ENCODE results near the gene CACFD1. TPM values are rescaled to one million over a fixed set of nuclear protein-coding genes. Genes with fewer than 3 reads are reported as not detected.
A peak's percentile ranks its signal among the peaks of the same experiment; 100 is the strongest.

Gene CACFD1
- polyA plus RNA-seq, 2 donors: 7.0 to 7.9 TPM

GRCh38 chr9:133425049-133425632 is 34.6 kb upstream of the CACFD1 start:
- Histone ChIP-seq H3K27me3 (ENCODE audit: control insufficient read depth in 1 of 2, insufficient read depth in 2 of 2, low read length in 2 of 2) (no peaks in the 10 kb centered on the region), H3K27ac (ENCODE audit: low read depth in 2 of 2, low read length in 1 of 2) (no peak overlapping the region), H3K36me3 (ENCODE audit: control insufficient read depth in 2 of 2, insufficient read depth in 2 of 2, low read length in 1 of 2) (peaks cover 0 to 3% of the 10 kb centered on the region in 2 donors), H3K9me3 (ENCODE audit: control insufficient read depth in 2 of 2, insufficient read depth in 1 of 2, low read depth in 1 of 2, low read length in 1 of 2) (no peaks in the 10 kb centered on the region), H3K4me1 (ENCODE audit: control insufficient read depth in 2 of 2, insufficient read depth in 2 of 2, low read length in 1 of 2) (peaks cover 0 to 5% of the 10 kb centered on the region in 2 donors), H3K4me3 (ENCODE audit: low read depth in 1 of 2, low read length in 2 of 2) (no peak overlapping the region)
- WGBS, 2 donors: 88 to 91% methylated on average over 22 of the region's 22 CpGs

DNA sequence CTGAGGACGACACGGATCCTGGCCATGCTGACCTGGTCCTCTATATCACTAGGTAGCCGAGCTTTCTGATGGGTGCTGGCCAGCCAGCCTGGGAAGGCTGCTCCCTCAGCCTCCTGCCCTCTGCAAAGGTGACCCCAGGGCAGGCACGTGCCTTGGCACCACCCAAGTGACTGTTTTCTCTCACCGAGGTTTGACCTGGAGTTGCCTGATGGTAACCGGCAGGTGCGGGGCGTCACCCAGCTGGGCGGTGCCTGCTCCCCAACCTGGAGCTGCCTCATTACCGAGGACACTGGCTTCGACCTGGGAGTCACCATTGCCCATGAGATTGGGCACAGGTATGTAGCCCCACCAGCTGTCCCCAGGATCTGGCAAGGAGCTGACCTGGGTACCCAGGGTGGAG is 33.8 kb upstream of the CACFD1 start:
- 74 to 84% methylated on average over 11 of the region's 11 CpGs for WGBS, 2 donors
- peaks cover 0 to 3% of the 10 kb centered on the region in 2 donors for H3K36me3 ChIP-seq (ENCODE audit: control insufficient read depth in 2 of 2, insufficient read depth in 2 of 2, low read length in 1 of 2)
- H3K27me3 ChIP-seq (ENCODE audit: control insufficient read depth in 1 of 2, insufficient read depth in 2 of 2, low read length in 2 of 2): no peaks in the 10 kb centered on the region
- H3K27ac ChIP-seq (ENCODE audit: low read depth in 2 of 2, low read length in 1 of 2): no peak overlapping the region
- H3K4me1 ChIP-seq (ENCODE audit: control insufficient read depth in 2 of 2, insufficient read depth in 2 of 2, low read length in 1 of 2): peaks cover 0 to 5% of the 10 kb centered on the region in 2 donors
- H3K9me3 ChIP-seq (ENCODE audit: control insufficient read depth in 2 of 2, insufficient read depth in 1 of 2, low read depth in 1 of 2, low read length in 1 of 2): no peaks in the 10 kb centered on the region
- no peak overlapping the region for H3K4me3 ChIP-seq (ENCODE audit: low read depth in 1 of 2, low read length in 2 of 2)

- H3K36me3 ChIP-seq (ENCODE audit: control insufficient read depth in 2 of 2, insufficient read depth in 2 of 2, low read length in 1 of 2): peaks cover 0 to 3% of the 10 kb centered on the region in 2 donors
- H3K27me3 ChIP-seq (ENCODE audit: control insufficient read depth in 1 of 2, insufficient read depth in 2 of 2, low read length in 2 of 2): no peaks in the 10 kb centered on the region
- WGBS, 2 donors: 56 to 57% methylated on average over 10 of the region's 10 CpGs
- peak overlapping the region in 1 of 2 donors; percentile 29 for H3K4me3 ChIP-seq (ENCODE audit: low read depth in 1 of 2, low read length in 2 of 2)
- no peaks in the 10 kb centered on the region for H3K9me3 ChIP-seq (ENCODE audit: control insufficient read depth in 2 of 2, insufficient read depth in 1 of 2, low read depth in 1 of 2, low read length in 1 of 2)
- H3K4me1 ChIP-seq (ENCODE audit: control insufficient read depth in 2 of 2, insufficient read depth in 2 of 2, low read length in 1 of 2): peaks cover 0 to 5% of the 10 kb centered on the region in 2 donors
- H3K27ac ChIP-seq (ENCODE audit: low read depth in 2 of 2, low read length in 1 of 2): no peak overlapping the region
Observed at GRCh38 chr9:133427658-133428348, 32.0 kb upstream of the CACFD1 start.

DNA sequence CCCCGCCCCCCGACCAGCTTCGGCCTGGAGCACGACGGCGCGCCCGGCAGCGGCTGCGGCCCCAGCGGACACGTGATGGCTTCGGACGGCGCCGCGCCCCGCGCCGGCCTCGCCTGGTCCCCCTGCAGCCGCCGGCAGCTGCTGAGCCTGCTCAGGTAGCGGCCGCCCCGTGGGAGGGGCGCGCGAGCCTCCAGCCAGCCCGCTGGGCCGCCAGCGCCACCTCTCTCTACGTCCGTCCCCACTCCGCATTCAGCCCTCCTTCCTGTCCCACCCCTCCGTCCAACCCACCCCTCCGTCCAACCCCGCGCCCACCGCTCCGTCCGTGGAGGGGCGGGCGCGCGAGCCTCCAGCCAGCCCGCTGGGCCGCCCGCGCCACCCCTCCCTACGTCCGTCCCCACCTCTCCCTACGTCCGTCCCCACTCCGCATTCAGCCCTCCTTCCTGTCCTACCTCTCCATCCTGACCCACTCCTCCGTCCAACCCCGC is 31.1 kb upstream of the CACFD1 start:
- no peaks in the 10 kb centered on the region for H3K27me3 ChIP-seq (ENCODE audit: control insufficient read depth in 1 of 2, insufficient read depth in 2 of 2, low read length in 2 of 2)
- WGBS, 2 donors: 1 to 2% methylated on average over 35 to 57 of the region's 57 CpGs
- peaks cover 0 to 5% of the 10 kb centered on the region in 2 donors for H3K4me1 ChIP-seq (ENCODE audit: control insufficient read depth in 2 of 2, insufficient read depth in 2 of 2, low read length in 1 of 2)
- no peaks in the 10 kb centered on the region for H3K9me3 ChIP-seq (ENCODE audit: control insufficient read depth in 2 of 2, insufficient read depth in 1 of 2, low read depth in 1 of 2, low read length in 1 of 2)
- H3K36me3 ChIP-seq (ENCODE audit: control insufficient read depth in 2 of 2, insufficient read depth in 2 of 2, low read length in 1 of 2): peaks cover 0 to 3% of the 10 kb centered on the region in 2 donors
- no peak overlapping the region for H3K27ac ChIP-seq (ENCODE audit: low read depth in 2 of 2, low read length in 1 of 2)
- H3K4me3 ChIP-seq (ENCODE audit: low read depth in 1 of 2, low read length in 2 of 2): peak overlapping the region; percentile 13 to 29

DNA sequence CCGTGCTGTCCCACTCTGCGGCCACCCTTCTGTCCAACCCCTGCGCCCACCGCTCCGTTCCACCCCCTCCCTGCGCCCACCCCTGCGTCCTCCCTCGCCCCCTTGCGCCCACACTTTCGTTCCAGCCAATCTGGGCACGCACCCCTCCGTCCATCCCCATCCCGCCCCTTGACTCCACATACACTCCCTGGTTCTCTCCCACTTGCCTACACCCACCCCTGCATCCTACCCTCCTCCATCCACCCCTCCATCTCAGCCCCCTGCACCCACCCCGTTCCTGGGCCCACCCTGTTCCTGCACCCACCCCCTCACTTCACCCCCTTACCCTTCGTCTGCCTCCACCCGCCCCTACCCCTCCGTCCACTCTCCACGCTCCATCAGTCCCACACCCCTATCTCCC is 30.6 kb upstream of the CACFD1 start:
- no peaks in the 10 kb centered on the region for H3K27me3 ChIP-seq (ENCODE audit: control insufficient read depth in 1 of 2, insufficient read depth in 2 of 2, low read length in 2 of 2)
- peaks cover 0 to 5% of the 10 kb centered on the region in 2 donors for H3K4me1 ChIP-seq (ENCODE audit: control insufficient read depth in 2 of 2, insufficient read depth in 2 of 2, low read length in 1 of 2)
- WGBS, 2 donors: 4 to 5% methylated on average over 8 to 18 of the region's 18 CpGs
- H3K27ac ChIP-seq (ENCODE audit: low read depth in 2 of 2, low read length in 1 of 2): no peak overlapping the region
- H3K36me3 ChIP-seq (ENCODE audit: control insufficient read depth in 2 of 2, insufficient read depth in 2 of 2, low read length in 1 of 2): peaks cover 0 to 3% of the 10 kb centered on the region in 2 donors
- no peak overlapping the region for H3K4me3 ChIP-seq (ENCODE audit: low read depth in 1 of 2, low read length in 2 of 2)
- no peaks in the 10 kb centered on the region for H3K9me3 ChIP-seq (ENCODE audit: control insufficient read depth in 2 of 2, insufficient read depth in 1 of 2, low read depth in 1 of 2, low read length in 1 of 2)

GRCh38 chr9:133429641-133430161 is 30.1 kb upstream of the CACFD1 start:
- no peaks in the 10 kb centered on the region for H3K27me3 ChIP-seq (ENCODE audit: control insufficient read depth in 1 of 2, insufficient read depth in 2 of 2, low read length in 2 of 2)
- 28 to 35% methylated on average over 48 to 49 of the region's 49 CpGs for WGBS, 2 donors

DNA sequence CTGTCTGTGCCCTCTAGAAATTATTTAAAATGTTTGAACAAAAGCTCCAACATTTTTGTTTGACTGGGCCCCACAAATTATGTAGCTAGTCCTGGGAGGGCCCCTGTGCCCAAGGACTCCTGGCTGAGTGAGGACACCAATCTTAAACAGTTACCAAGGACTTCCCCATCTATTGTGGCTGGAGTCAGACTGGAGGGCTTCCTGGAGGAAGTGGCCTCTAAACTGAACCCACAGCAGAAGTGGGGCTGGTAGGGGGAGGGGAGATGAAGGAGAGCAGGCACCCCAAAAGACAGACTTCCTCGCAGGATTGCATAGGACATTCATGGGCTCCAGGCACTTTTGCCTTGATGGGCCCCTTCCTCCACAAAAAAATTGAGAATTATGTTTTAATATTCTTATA is 29.5 kb upstream of the CACFD1 start:
- WGBS, 2 donors: 95 to 100% methylated on average over 1 of the region's 1 CpG
- H3K4me1 ChIP-seq (ENCODE audit: control insufficient read depth in 2 of 2, insufficient read depth in 2 of 2, low read length in 1 of 2): peaks cover 0 to 5% of the 10 kb centered on the region in 2 donors
- H3K9me3 ChIP-seq (ENCODE audit: control insufficient read depth in 2 of 2, insufficient read depth in 1 of 2, low read depth in 1 of 2, low read length in 1 of 2): no peaks in the 10 kb centered on the region
- no peak overlapping the region for H3K4me3 ChIP-seq (ENCODE audit: low read depth in 1 of 2, low read length in 2 of 2)
- H3K27me3 ChIP-seq (ENCODE audit: control insufficient read depth in 1 of 2, insufficient read depth in 2 of 2, low read length in 2 of 2): no peaks in the 10 kb centered on the region
- H3K27ac ChIP-seq (ENCODE audit: low read depth in 2 of 2, low read length in 1 of 2): no peak overlapping the region
- peaks cover 0 to 3% of the 10 kb centered on the region in 2 donors for H3K36me3 ChIP-seq (ENCODE audit: control insufficient read depth in 2 of 2, insufficient read depth in 2 of 2, low read length in 1 of 2)

More at GRCh38 chr9:133429641-133430161, 30.1 kb upstream of the CACFD1 start:
- Histone ChIP-seq H3K36me3 (ENCODE audit: control insufficient read depth in 2 of 2, insufficient read depth in 2 of 2, low read length in 1 of 2) (peaks cover 0 to 3% of the 10 kb centered on the region in 2 donors), H3K4me3 (ENCODE audit: low read depth in 1 of 2, low read length in 2 of 2) (no peak overlapping the region), H3K4me1 (ENCODE audit: control insufficient read depth in 2 of 2, insufficient read depth in 2 of 2, low read length in 1 of 2) (peaks cover 0 to 5% of the 10 kb centered on the region in 2 donors), H3K27ac (ENCODE audit: low read depth in 2 of 2, low read length in 1 of 2) (no peak overlapping the region), H3K9me3 (ENCODE audit: control insufficient read depth in 2 of 2, insufficient read depth in 1 of 2, low read depth in 1 of 2, low read length in 1 of 2) (no peaks in the 10 kb centered on the region)

- 85 to 88% methylated on average over 11 of the region's 11 CpGs for WGBS, 2 donors
- no peaks in the 10 kb centered on the region for H3K9me3 ChIP-seq (ENCODE audit: control insufficient read depth in 2 of 2, insufficient read depth in 1 of 2, low read depth in 1 of 2, low read length in 1 of 2)
Observed at GRCh38 chr9:133433351-133433843, 26.4 kb upstream of the CACFD1 start.

DNA sequence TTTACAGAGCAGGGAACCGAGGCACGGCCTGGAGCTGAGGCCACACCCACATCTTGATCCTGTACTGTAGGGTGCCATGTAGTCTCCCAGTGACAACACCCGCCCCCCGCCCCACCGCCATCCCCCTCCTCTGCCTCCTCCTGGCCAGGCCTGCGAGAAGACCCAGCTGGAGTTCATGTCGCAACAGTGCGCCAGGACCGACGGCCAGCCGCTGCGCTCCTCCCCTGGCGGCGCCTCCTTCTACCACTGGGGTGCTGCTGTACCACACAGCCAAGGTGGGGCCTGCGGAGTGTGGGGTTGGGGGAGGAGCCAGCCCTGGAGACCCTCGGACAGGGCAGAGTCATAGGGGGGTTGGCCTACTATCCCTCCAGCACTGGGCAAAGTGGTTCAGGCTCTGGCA is 23.1 kb upstream of the CACFD1 start:
- 78 to 82% methylated on average over 16 of the region's 16 CpGs for WGBS, 2 donors
- Histone ChIP-seq H3K27me3 (ENCODE audit: control insufficient read depth in 1 of 2, insufficient read depth in 2 of 2, low read length in 2 of 2) (no peaks in the 10 kb centered on the region), H3K36me3 (ENCODE audit: control insufficient read depth in 2 of 2, insufficient read depth in 2 of 2, low read length in 1 of 2) (no peaks in the 10 kb centered on the region), H3K9me3 (ENCODE audit: control insufficient read depth in 2 of 2, insufficient read depth in 1 of 2, low read depth in 1 of 2, low read length in 1 of 2) (no peaks in the 10 kb centered on the region), H3K4me3 (ENCODE audit: low read depth in 1 of 2, low read length in 2 of 2) (no peak overlapping the region), H3K27ac (ENCODE audit: low read depth in 2 of 2, low read length in 1 of 2) (no peak overlapping the region), H3K4me1 (ENCODE audit: control insufficient read depth in 2 of 2, insufficient read depth in 2 of 2, low read length in 1 of 2) (no peaks in the 10 kb centered on the region)

More at GRCh38 chr9:133433351-133433843, 26.4 kb upstream of the CACFD1 start:
- Histone ChIP-seq H3K36me3 (ENCODE audit: control insufficient read depth in 2 of 2, insufficient read depth in 2 of 2, low read length in 1 of 2) (no peaks in the 10 kb centered on the region), H3K27ac (ENCODE audit: low read depth in 2 of 2, low read length in 1 of 2) (no peak overlapping the region), H3K4me1 (ENCODE audit: control insufficient read depth in 2 of 2, insufficient read depth in 2 of 2, low read length in 1 of 2) (peaks cover 0 to 4% of the 10 kb centered on the region in 2 donors), H3K27me3 (ENCODE audit: control insufficient read depth in 1 of 2, insufficient read depth in 2 of 2, low read length in 2 of 2) (no peaks in the 10 kb centered on the region), H3K4me3 (ENCODE audit: low read depth in 1 of 2, low read length in 2 of 2) (no peak overlapping the region)

All from esophagus (tissue), 2 donors.